ENCODE data around the gene SLC30A3.
A peak's percentile ranks its signal among the peaks of the same experiment; 100 is the strongest.
"Not testable (repeated sequence)": the region's sequence is repeated elsewhere in the genome, so short reads cannot be mapped to it uniquely, and the experiment has no call there.

The SLC30A3 gene

GRCh38 chr2:27306136-27306535 lies 43.3 kb upstream of the SLC30A3 start:
- no peak for DNase-seq (ENCODE audit: low read depth, low spot score)
- H3K36me3 ChIP-seq (ENCODE audit: insufficient read depth, low read length): no peaks in the 10 kb centered on the region
- TF ChIP-seq FOXP2 (optimal IDR thresholded peaks at IDR 0.05; ENCODE audit: control extremely low read depth, extremely low read length, insufficient read depth) (no peak), EZH2 (IDR thresholded peaks at IDR 0.05) (no peak), POLR2AphosphoS5 (IDR thresholded peaks at IDR 0.05; ENCODE audit: borderline replicate concordance, low read depth, low read length) (no peak)
- no peak overlapping the region for H3K27ac ChIP-seq
- H3K9me3 ChIP-seq (ENCODE audit: low read depth, low read length): no peaks in the 10 kb centered on the region
- no peak overlapping the region for H3K9ac ChIP-seq (ENCODE audit: insufficient read length)
- H3K4me3 ChIP-seq: no peak overlapping the region

- no peak overlapping the region for H3K4me3 ChIP-seq
- no peaks in the 10 kb centered on the region for H3K36me3 ChIP-seq (ENCODE audit: insufficient read depth, low read length)
- no peak overlapping the region for H3K9ac ChIP-seq (ENCODE audit: insufficient read length)
- TF ChIP-seq EZH2 (IDR thresholded peaks at IDR 0.05) (no peak), FOXP2 (optimal IDR thresholded peaks at IDR 0.05; ENCODE audit: control extremely low read depth, extremely low read length, insufficient read depth) (no peak), POLR2AphosphoS5 (IDR thresholded peaks at IDR 0.05; ENCODE audit: borderline replicate concordance, low read depth, low read length) (no peak)
- H3K27ac ChIP-seq: no peak overlapping the region
- no peaks in the 10 kb centered on the region for H3K9me3 ChIP-seq (ENCODE audit: low read depth, low read length)
- no peak for DNase-seq (ENCODE audit: low read depth, low spot score)
Observed at GRCh38 chr2:27305516-27305915, 42.7 kb upstream of the SLC30A3 start.

GRCh38 chr2:27304488-27305240 lies 41.8 kb upstream of the SLC30A3 start:
- DNase-seq (ENCODE audit: low read depth, low spot score): no peak
- H3K9ac ChIP-seq (ENCODE audit: insufficient read length): no peak overlapping the region
- no peaks in the 10 kb centered on the region for H3K9me3 ChIP-seq (ENCODE audit: low read depth, low read length)
- TF ChIP-seq POLR2AphosphoS5 (IDR thresholded peaks at IDR 0.05; ENCODE audit: borderline replicate concordance, low read depth, low read length): no peak
- TF ChIP-seq FOXP2 (optimal IDR thresholded peaks at IDR 0.05; ENCODE audit: control extremely low read depth, extremely low read length, insufficient read depth): no peak
- TF ChIP-seq EZH2 (IDR thresholded peaks at IDR 0.05): no peak
- no peaks in the 10 kb centered on the region for H3K36me3 ChIP-seq (ENCODE audit: insufficient read depth, low read length)
- H3K27ac ChIP-seq: no peak overlapping the region
- no peak overlapping the region for H3K4me3 ChIP-seq

GRCh38 chr2:27303093-27304025 lies 40.5 kb upstream of the SLC30A3 start:
- Histone ChIP-seq H3K27ac (no peak overlapping the region), H3K36me3 (ENCODE audit: insufficient read depth, low read length) (no peaks in the 10 kb centered on the region), H3K9ac (ENCODE audit: insufficient read length) (peak overlapping the region; percentile 28), H3K4me3 (peak overlapping the region; percentile 71), H3K9me3 (ENCODE audit: low read depth, low read length) (no peaks in the 10 kb centered on the region)
- TF ChIP-seq EZH2 (IDR thresholded peaks at IDR 0.05): no peak
- TF ChIP-seq POLR2AphosphoS5 (IDR thresholded peaks at IDR 0.05; ENCODE audit: borderline replicate concordance, low read depth, low read length): no peak
- TF ChIP-seq FOXP2 (optimal IDR thresholded peaks at IDR 0.05; ENCODE audit: control extremely low read depth, extremely low read length, insufficient read depth): no peak
- peak; percentile 50 for DNase-seq (ENCODE audit: low read depth, low spot score)

- H3K4me3 ChIP-seq; H3K9ac ChIP-seq (ENCODE audit: insufficient read length); H3K36me3 ChIP-seq (ENCODE audit: insufficient read depth, low read length); H3K27ac ChIP-seq; H3K9me3 ChIP-seq (ENCODE audit: low read depth, low read length); DNase-seq (ENCODE audit: low read depth, low spot score): not testable (repeated sequence)
Observed at GRCh38 chr2:27300606-27301005, 37.8 kb upstream of the SLC30A3 start.

GRCh38 chr2:27298391-27299080 lies 35.7 kb upstream of the SLC30A3 start:
- Histone ChIP-seq H3K36me3 (ENCODE audit: insufficient read depth, low read length) (no peaks in the 10 kb centered on the region), H3K9ac (ENCODE audit: insufficient read length) (no peak overlapping the region), H3K27ac (no peak overlapping the region), H3K4me3 (no peak overlapping the region), H3K9me3 (ENCODE audit: low read depth, low read length) (no peaks in the 10 kb centered on the region)
- no peak for DNase-seq (ENCODE audit: low read depth, low spot score)
- no peak for TF ChIP-seq POLR2AphosphoS5 (IDR thresholded peaks at IDR 0.05; ENCODE audit: borderline replicate concordance, low read depth, low read length)
- no peak for TF ChIP-seq FOXP2 (optimal IDR thresholded peaks at IDR 0.05; ENCODE audit: control extremely low read depth, extremely low read length, insufficient read depth)
- no peak for TF ChIP-seq EZH2 (IDR thresholded peaks at IDR 0.05)

GRCh38 chr2:27297195-27297594 lies 34.3 kb upstream of the SLC30A3 start:
- H3K27ac ChIP-seq: no peak overlapping the region
- no peaks in the 10 kb centered on the region for H3K9me3 ChIP-seq (ENCODE audit: low read depth, low read length)
- H3K4me3 ChIP-seq: no peak overlapping the region
- no peak overlapping the region for H3K9ac ChIP-seq (ENCODE audit: insufficient read length)
- H3K36me3 ChIP-seq (ENCODE audit: insufficient read depth, low read length): no peaks in the 10 kb centered on the region
- no peak for DNase-seq (ENCODE audit: low read depth, low spot score)
- TF ChIP-seq EZH2 (IDR thresholded peaks at IDR 0.05) (no peak), POLR2AphosphoS5 (IDR thresholded peaks at IDR 0.05; ENCODE audit: borderline replicate concordance, low read depth, low read length) (no peak), FOXP2 (optimal IDR thresholded peaks at IDR 0.05; ENCODE audit: control extremely low read depth, extremely low read length, insufficient read depth) (no peak)

- no peaks in the 10 kb centered on the region for H3K36me3 ChIP-seq (ENCODE audit: insufficient read depth, low read length)
- no peak for DNase-seq (ENCODE audit: low read depth, low spot score)
- H3K9me3 ChIP-seq (ENCODE audit: low read depth, low read length): no peaks in the 10 kb centered on the region
- H3K4me3 ChIP-seq: no peak overlapping the region
- H3K27ac ChIP-seq: no peak overlapping the region
- TF ChIP-seq POLR2AphosphoS5 (IDR thresholded peaks at IDR 0.05; ENCODE audit: borderline replicate concordance, low read depth, low read length) (no peak), FOXP2 (optimal IDR thresholded peaks at IDR 0.05; ENCODE audit: control extremely low read depth, extremely low read length, insufficient read depth) (no peak), EZH2 (IDR thresholded peaks at IDR 0.05) (no peak)
- no peak overlapping the region for H3K9ac ChIP-seq (ENCODE audit: insufficient read length)
Observed at GRCh38 chr2:27296481-27296880, 33.6 kb upstream of the SLC30A3 start.
